ENCODE results near the gene MOB1A.

The MOB1A gene

GRCh38 chr2:74103763-74104162 is 74.9 kb downstream of the MOB1A start:
- no peak for DNase-seq

Measured in NCI-H69 (cell line).